Natural killer cell (primary cell): ENCODE measurements around the gene SECISBP2. TPM values are rescaled to one million over a fixed set of nuclear protein-coding genes. Genes with fewer than 3 reads are reported as not detected.
"Not testable (repeated sequence)": the region's sequence is repeated elsewhere in the genome, so short reads cannot be mapped to it uniquely, and the experiment has no call there.

ENCODE experiments used
- ATAC-seq, 3 donors: fragments of 150-1000 bp in 2 of 3; fragments of 200-7000 bp in 1 of 3; cut with Tn5 transposase; 1 replicate in 1 of 3; 2 replicates in 2 of 3; pipeline ENCODE4 v1.10.0; 2021; ENCODE audit warnings: mild to moderate bottlenecking in 2 of 3, moderate library complexity in 2 of 3
- DNase-seq, 2 donors: peaks; one replicate each; pipeline versions ENCODE4 v3.0.0 to v3.0.0-alpha.2; 2013 to 2021; ENCODE audit warnings: mixed read lengths in 1 of 2
- H3K27ac ChIP-seq: one replicate; pipeline ENCODE4 v1.5.1; 2013; ENCODE audit warnings: mild to moderate bottlenecking, low read length
- H3K27me3 ChIP-seq: one replicate; pipeline ENCODE4 v1.6.1; 2013; ENCODE audit warnings: low read length; ENCODE audit not compliant: control insufficient read depth, insufficient read depth
- H3K36me3 ChIP-seq: one replicate; pipeline ENCODE4 v1.6.1; 2013; ENCODE audit warnings: low read length; ENCODE audit not compliant: control insufficient read depth, insufficient read depth
- H3K4me1 ChIP-seq: one replicate; pipeline ENCODE4 v1.6.1; 2013; ENCODE audit warnings: low read length; ENCODE audit not compliant: control insufficient read depth, insufficient read depth
- H3K4me3 ChIP-seq: one replicate; pipeline ENCODE4 v1.5.1; 2013; ENCODE audit warnings: low read length
- H3K9me3 ChIP-seq: one replicate; pipeline ENCODE4 v1.6.1; 2013; ENCODE audit warnings: low read length; ENCODE audit not compliant: control insufficient read depth, insufficient read depth
- H3K27ac Mint-ChIP-seq, 2 donors: one replicate each; pipeline ENCODE4 v1.8.0; 2022; ENCODE audit warnings: mild to moderate bottlenecking in 2 of 2, mixed read lengths in 2 of 2, moderate library complexity in 1 of 2
- H3K27me3 Mint-ChIP-seq, 2 donors: one replicate each; pipeline ENCODE4 v1.8.0; 2022; ENCODE audit warnings: low read depth in 2 of 2, mixed read lengths in 2 of 2
- H3K36me3 Mint-ChIP-seq: one replicate; pipeline ENCODE4 v1.8.0; 2022; ENCODE audit warnings: mixed read lengths
- H3K4me1 Mint-ChIP-seq, 2 donors: one replicate each; pipeline ENCODE4 v1.8.0; 2022; ENCODE audit warnings: mixed read lengths in 2 of 2
- H3K4me3 Mint-ChIP-seq: one replicate; pipeline ENCODE4 v1.8.0; 2022; ENCODE audit warnings: mild to moderate bottlenecking, moderate library complexity, mixed read lengths
- H3K9me3 Mint-ChIP-seq, 2 donors: one replicate each; pipeline ENCODE4 v1.8.0; 2022; ENCODE audit warnings: mixed read lengths in 2 of 2
- WGBS: methylation state at CpG from one replicate; pipeline ENCODE4 v1.1.7; 2013; ENCODE audit warnings: missing lambda C conversion rate; ENCODE audit not compliant: insufficient coverage; 5-methylcytosine and 5-hydroxymethylcytosine counted together
- intact Hi-C: fragments of 100-400 bp; cut with micrococcal nuclease; formaldehyde crosslinking; loops from one replicate; pipeline ENCODE4 v1.14.2; 2022
- total RNA-seq, 4 donors: library from RNA; stranded (reverse); fragments of 120-200 nt in 1 of 4; gene quantifications; one replicate each; pipeline versions ENCODE4 v1.2.3 to v1.2.4, GENCODE V29; 2013 to 2022
- TF ChIP-seq, protein P1 (sequence below): fragments of 200-600 bp; IDR thresholded peaks from one replicate; pipeline ENCODE4 v1.8.0; 2022; ENCODE audit warnings: antibody characterized with exemption

SECISBP2 gene
- total RNA-seq, 3 donors from 2014 or later (not counting 1 experiment from before 2014, with no cell fraction given): 79.5 to 95.8 (median 88.7) TPM

DNA sequence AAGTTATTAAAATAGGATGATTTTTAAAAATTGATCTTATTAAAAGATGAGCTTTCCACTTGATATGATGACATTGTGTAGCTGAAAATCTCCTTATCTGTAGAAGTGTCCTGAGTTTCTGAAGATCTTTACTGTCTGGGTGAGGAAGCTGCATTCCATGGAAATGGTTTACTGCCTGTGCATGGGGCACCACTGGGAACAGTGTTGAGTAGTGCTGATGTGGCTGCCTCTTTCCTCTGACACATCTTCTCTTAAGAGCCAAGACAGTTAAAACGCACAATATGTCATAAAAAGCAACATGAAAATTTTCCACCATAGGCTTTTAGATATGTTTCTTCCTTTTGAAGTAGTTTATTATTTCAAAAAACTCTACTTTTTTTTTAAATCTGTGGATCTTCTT lies 24.6 kb downstream of the SECISBP2 start:
- Histone ChIP-seq H3K9me3 (no peaks in the 10 kb centered on the region), H3K4me1 (no peaks in the 10 kb centered on the region), H3K27me3 (no peaks in the 10 kb centered on the region), H3K4me3 (no peak overlapping the region), H3K36me3 (peaks cover 84% of the 10 kb centered on the region), H3K27ac (no peak overlapping the region)
- Mint-ChIP-seq H3K9me3 (no peaks in the 10 kb centered on the region), H3K36me3 (peaks cover 60% of the 10 kb centered on the region), H3K4me1 (peaks cover 0 to 30% of the 10 kb centered on the region in 2 donors), H3K27ac (peak overlapping the region in 1 of 2 donors; percentile 27), H3K27me3 (no peaks in the 10 kb centered on the region), H3K4me3 (no peak overlapping the region)
- DNase-seq (no peak), ATAC-seq (no peak)
- intact Hi-C loops: no loop called here
- TF ChIP-seq, protein P1, sequence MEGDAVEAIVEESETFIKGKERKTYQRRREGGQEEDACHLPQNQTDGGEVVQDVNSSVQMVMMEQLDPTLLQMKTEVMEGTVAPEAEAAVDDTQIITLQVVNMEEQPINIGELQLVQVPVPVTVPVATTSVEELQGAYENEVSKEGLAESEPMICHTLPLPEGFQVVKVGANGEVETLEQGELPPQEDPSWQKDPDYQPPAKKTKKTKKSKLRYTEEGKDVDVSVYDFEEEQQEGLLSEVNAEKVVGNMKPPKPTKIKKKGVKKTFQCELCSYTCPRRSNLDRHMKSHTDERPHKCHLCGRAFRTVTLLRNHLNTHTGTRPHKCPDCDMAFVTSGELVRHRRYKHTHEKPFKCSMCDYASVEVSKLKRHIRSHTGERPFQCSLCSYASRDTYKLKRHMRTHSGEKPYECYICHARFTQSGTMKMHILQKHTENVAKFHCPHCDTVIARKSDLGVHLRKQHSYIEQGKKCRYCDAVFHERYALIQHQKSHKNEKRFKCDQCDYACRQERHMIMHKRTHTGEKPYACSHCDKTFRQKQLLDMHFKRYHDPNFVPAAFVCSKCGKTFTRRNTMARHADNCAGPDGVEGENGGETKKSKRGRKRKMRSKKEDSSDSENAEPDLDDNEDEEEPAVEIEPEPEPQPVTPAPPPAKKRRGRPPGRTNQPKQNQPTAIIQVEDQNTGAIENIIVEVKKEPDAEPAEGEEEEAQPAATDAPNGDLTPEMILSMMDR: no peak
- whole genome bisulfite sequencing: no CpG with 5 or more reads among the region's 1 CpG

DNA sequence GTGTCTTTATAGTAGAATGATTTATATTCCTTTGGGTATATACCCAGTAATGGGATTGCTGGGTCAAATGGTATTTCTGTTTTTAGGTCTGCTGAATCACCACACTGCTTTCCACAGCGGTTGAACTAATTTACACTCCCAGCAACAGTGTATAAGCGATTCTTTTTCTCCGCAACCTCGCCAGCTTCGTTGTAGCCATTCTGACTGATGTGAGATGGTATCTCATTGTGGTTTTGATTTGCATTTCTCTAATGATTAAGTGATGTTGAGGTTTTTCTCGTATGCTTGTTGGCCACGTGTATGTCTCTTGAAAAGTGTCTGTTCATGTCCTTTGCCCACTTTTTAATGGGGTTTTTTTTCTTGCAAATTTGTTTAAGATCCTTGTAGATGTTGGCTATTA lies 25.5 kb downstream of the SECISBP2 start:
- peaks cover 84% of the 10 kb centered on the region for H3K36me3 ChIP-seq
- H3K27ac ChIP-seq, H3K4me3 Mint-ChIP-seq, ATAC-seq, H3K9me3 ChIP-seq, DNase-seq, H3K4me3 ChIP-seq, H3K4me1 ChIP-seq, H3K27me3 Mint-ChIP-seq, H3K27me3 ChIP-seq, H3K9me3 Mint-ChIP-seq, intact Hi-C loops: not testable (repeated sequence)
- 72% methylated on average over 6 of the region's 7 CpGs for WGBS
- Mint-ChIP-seq H3K4me1 (peaks cover 0 to 26% of the 10 kb centered on the region in 2 donors), H3K36me3 (peaks cover 56% of the 10 kb centered on the region), H3K27ac (peak overlapping the region in 1 of 2 donors; percentile 27)

DNA sequence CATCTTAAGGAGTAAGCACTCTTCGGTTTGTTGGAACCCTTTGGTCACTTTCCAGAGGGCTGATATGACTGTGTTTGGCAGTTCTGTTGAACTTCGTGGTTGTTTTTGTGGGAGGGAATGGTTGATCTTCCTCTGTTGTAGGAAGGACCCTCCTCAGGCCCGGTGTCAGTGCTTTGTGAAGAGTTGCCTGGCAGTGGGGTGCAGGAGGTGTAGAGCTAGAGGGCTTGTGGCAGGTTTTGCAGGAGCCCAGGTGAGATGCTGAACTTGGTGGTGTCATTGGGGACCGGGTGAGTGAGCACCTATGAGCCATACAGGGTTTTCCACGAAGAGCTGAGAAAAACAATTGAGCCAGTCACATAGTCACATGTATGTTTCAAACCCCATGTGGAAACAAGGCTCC lies 27.2 kb downstream of the SECISBP2 start:
- Mint-ChIP-seq H3K27ac (no peak overlapping the region), H3K4me3 (no peak overlapping the region), H3K27me3 (no peaks in the 10 kb centered on the region), H3K9me3 (no peaks in the 10 kb centered on the region), H3K36me3 (peaks cover 54% of the 10 kb centered on the region), H3K4me1 (peaks cover 0 to 25% of the 10 kb centered on the region in 2 donors)
- TF ChIP-seq, protein P1: no peak
- Histone ChIP-seq H3K4me3 (no peak overlapping the region), H3K36me3 (peaks cover 85% of the 10 kb centered on the region), H3K4me1 (no peaks in the 10 kb centered on the region), H3K27ac (no peak overlapping the region), H3K9me3 (no peaks in the 10 kb centered on the region), H3K27me3 (no peaks in the 10 kb centered on the region)
- DNase-seq (no peak), ATAC-seq (no peak)
- intact Hi-C loops: no loop called here
- WGBS: 90% methylated on average over 5 of the region's 5 CpGs

DNA sequence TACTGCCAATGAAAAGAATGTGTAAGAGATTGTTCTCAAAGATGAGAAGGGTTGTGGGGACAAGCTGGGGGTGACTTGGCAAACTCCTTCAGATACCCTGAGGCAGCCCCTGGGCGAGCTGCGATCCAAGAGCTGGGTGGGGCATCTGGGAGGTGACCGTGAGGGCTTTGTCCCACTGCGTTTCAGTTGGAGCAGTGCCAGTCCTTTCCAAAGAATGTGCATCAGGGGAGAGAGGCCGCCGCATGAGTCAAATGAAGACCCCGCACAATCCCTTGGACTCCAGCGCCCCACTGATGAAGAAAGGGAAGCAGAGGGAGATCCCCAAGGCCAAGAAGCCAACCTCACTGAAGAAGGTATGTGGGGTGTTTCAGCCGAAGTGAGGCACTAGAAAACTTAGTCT lies 28.4 kb downstream of the SECISBP2 start:
- no peak overlapping the region for H3K4me3 Mint-ChIP-seq
- Histone ChIP-seq H3K9me3 (no peaks in the 10 kb centered on the region), H3K4me1 (peaks cover 1% of the 10 kb centered on the region), H3K36me3 (peaks cover 86% of the 10 kb centered on the region), H3K4me3 (no peak overlapping the region), H3K27ac (no peak overlapping the region), H3K27me3 (no peaks in the 10 kb centered on the region)
- TF ChIP-seq, protein P1: no peak
- ATAC-seq (no peak), DNase-seq (no peak)
- intact Hi-C loops: no loop called here
- no peaks in the 10 kb centered on the region for H3K27me3 Mint-ChIP-seq
- H3K4me1 Mint-ChIP-seq: peaks cover 7 to 25% of the 10 kb centered on the region in 2 donors
- no peak overlapping the region for H3K27ac Mint-ChIP-seq
- WGBS: 97% methylated on average over 8 of the region's 9 CpGs
- H3K36me3 Mint-ChIP-seq: peaks cover 52% of the 10 kb centered on the region
- H3K9me3 Mint-ChIP-seq: no peaks in the 10 kb centered on the region
